IPS-18c (cell line): Measurements from ENCODE around the gene PNPLA6.
A peak's percentile ranks its signal among the peaks of the same experiment; 100 is the strongest.

ENCODE experiments used
- H3K4me3 ChIP-seq: 2 replicates; pipeline ENCODE4 v1.7.0; 2013; ENCODE audit warnings: low read depth, mild to moderate bottlenecking, low read length, moderate library complexity; ENCODE audit not compliant: insufficient read depth
- H3K9me3 ChIP-seq: one replicate; pipeline ENCODE4 v1.6.1; 2013; ENCODE audit warnings: mild to moderate bottlenecking, low read length, moderate library complexity; ENCODE audit not compliant: control insufficient read depth, insufficient read depth

The PNPLA6 gene

DNA sequence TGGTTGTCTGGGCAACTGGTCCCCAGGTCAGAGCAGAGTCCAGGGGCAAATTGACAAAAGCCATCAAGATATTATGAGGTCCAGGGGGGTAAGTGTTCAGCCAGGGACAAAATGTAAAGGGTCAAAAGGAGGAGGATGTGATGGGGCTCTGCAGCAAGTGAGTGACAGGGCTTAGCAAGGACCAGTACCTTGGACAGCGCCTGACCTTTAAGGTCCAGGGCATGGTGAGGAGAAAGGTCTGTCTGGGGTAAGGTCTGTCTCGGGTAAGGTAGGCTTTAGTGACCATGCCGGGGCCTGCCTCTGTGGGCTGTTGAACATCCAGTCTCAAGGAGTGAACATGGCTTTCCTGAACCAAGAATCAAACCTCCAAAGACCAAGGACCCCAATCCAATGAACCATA, 25.9 kb upstream of the PNPLA6 start:
- Histone ChIP-seq H3K4me3 (no peak overlapping the region), H3K9me3 (peaks cover 2% of the 10 kb centered on the region)

DNA sequence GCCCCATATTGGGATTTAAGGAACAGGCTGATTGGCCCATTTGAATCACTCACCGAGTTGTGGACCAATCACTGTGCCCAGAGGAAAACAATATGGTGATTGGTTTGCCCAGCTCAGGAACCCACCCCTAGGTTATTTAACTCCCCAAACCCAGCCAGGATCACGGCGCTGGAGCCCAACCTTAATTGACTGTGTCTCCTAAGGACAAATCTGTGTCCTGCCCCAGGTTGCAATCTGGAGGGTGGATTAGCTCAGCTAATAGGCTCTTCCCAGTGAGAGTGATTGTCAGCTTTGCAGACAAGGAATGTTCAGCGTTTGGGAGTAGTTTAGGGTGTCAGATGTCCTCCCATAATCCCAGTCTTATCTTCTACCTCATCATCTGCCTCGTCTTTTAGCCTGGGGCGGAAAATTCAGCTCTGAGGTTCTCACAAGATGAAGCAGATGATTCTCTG, 23.1 kb upstream of the PNPLA6 start:
- no peak overlapping the region for H3K4me3 ChIP-seq

DNA sequence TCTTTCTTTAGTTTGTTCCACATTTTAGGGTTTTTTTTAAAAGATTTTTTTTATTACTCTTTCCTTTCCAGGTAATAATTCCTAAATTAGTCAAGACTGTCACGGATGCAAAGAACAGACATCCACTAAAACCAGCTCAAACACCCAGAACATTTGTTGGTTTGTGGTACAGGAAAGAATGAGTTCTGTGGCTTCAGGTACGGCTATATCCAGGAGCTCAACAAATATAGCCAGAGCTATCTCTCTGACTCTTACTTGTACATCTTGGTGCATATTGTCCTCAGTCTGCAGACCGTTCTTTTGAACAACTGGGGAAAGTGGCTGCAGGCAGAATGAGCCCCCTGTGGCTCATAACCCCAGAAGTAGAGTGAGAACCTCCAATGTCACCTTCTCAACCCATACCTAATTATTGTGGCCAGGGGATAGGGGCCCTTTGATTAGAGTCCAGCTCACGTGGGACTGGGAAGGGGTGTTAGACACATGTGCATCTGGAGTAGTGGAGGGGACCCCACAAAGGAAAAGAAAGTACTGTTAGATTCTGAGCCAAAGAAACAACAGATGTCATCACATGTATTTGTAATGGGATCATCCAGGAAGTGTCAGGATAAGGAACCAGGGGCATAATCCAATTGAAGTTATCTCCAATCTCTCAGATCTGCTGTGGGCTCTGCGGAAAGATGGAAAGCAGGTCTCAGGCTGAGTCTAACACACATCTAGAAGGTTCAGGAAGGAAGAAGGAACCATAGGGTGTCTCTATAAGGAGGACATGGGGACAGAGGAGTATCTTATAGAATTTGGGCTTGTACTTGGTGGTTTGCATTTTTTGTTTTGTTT, 21.5 kb upstream of the PNPLA6 start:
- Histone ChIP-seq H3K9me3 (no peaks in the 10 kb centered on the region), H3K4me3 (no peak overlapping the region)

More for the DNA sequence above, 23.1 kb upstream of the PNPLA6 start:
- no peaks in the 10 kb centered on the region for H3K9me3 ChIP-seq

DNA sequence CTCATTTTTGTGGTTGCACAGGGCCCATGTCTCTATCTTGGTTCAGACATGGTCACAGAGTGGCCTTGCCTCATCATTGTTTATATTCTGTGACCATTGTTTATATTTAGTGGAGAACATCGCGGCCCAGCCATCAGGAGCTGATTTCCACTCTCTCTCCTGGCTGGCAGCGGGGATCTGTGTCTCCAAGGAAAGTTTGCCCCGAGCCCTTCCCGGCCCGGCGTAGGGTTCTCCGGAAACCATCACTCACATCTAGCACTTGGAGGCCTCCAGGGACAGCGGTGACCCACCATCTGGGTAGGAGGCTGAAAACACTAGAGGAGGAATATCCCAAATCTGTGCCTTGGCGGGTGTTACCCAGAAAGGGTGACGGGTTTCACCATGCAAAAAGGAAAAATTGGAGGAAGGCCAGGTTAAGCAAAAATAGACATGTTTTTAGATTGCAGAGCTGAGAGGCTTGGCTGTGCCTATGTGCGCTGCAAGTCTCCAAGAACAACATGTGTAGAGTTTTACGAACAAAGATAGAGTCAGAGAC, 20.3 kb upstream of the PNPLA6 start:
- no peaks in the 10 kb centered on the region for H3K9me3 ChIP-seq
- H3K4me3 ChIP-seq, result no peak overlapping the region

DNA sequence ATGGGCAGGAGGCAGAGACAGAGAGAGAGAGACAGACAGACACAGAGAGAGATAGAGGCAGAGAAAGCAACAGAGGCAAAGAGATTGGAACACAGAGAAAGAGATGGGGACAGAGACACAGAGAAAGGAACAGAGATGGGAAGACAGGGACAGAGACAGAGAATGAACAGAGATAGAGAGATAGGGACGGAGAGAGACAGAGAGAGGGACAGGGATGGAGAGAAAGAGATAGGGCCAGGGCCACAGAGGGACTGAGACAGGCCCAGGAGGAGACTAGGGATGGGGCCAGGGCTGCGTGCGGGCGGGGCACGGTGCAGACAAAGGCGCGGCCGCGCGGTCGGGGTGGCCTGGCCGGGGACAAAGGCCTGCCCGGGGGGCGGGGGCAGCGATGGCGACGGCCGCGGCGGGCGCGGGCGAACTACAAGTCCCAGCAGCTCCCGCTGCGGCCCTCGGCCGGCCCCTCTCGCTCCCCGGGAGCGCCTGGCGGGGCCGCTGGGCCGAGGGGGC, 19.8 kb upstream of the PNPLA6 start, which contains the start of gene ZNF358:
Gene ZNF358, plus strand, starts transcription at position 459 of the 507 bp plus-strand sequence. CDS start 3,140 bp downstream, outside the sequence.
- H3K4me3 ChIP-seq, result peak within 1 kb of the TSS; percentile 73
- H3K9me3 ChIP-seq, result no peaks in the 10 kb centered on the region

DNA sequence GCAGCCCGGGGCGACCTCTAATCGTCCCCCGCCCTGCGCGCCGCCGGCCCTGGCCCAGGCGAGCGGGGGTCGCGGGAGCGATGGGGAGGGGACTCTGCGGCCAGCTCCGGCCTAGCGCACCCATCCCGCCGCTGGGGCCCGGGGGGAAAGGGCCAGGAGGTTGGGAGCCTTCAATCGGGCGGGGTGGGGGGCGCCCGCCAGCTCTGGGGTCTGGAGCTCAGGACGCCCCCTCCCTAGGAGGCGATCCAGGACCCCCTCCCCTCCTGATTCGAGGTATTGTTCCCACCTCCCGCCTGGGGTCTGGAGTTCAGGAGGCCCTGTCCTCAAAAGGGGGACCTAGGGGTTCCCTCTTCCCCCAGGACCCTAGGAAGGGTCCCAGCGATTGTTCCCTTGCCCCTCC, 19.2 kb upstream of the PNPLA6 start:
- Histone ChIP-seq H3K9me3 (no peaks in the 10 kb centered on the region), H3K4me3 (peak overlapping the region; percentile 73)

DNA sequence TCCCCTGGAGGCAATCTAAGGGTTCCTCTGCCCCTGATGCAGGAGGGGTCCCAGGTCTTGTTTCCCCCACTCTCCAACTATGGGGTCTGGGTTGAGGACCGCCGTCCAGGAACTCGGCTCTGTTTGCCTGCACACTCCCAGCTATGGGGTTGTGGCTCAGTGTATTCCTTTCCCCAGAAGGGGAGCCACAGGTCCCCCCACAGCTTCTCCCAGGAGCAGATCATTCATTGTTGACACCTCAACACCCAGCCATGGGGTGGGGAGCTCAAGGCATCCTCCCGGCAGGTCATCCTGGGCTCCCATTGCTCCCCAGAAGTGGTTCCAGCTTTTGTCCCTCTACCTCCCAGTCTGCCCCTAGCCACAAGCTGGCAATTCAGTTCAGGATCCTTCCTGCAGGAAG, 18.6 kb upstream of the PNPLA6 start:
- Histone ChIP-seq H3K9me3 (no peaks in the 10 kb centered on the region), H3K4me3 (peak overlapping the region; percentile 73)

DNA sequence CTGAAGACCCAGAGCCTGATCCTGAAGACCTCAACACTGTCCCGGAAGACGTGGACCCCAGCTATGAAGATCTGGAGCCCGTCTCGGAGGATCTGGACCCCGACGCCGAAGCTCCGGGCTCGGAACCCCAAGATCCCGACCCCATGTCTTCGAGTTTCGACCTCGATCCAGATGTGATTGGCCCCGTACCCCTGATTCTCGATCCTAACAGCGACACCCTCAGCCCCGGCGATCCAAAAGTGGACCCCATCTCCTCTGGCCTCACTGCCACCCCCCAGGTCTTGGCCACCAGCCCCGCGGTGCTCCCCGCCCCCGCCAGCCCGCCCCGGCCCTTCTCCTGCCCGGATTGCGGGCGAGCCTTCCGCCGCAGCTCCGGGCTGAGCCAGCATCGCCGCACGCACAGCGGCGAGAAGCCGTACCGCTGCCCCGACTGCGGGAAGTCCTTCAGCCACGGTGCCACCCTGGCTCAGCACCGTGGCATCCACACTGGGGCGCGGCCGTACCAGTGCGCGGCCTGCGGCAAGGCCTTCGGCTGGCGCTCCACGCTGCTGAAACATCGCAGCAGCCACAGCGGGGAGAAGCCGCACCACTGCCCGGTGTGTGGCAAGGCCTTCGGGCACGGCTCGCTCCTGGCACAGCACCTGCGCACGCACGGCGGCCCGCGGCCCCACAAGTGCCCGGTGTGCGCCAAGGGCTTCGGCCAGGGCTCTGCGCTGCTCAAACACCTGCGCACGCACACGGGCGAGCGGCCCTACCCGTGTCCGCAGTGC, 16.0 kb upstream of the PNPLA6 start:
- no peak overlapping the region for H3K4me3 ChIP-seq
- no peaks in the 10 kb centered on the region for H3K9me3 ChIP-seq

DNA sequence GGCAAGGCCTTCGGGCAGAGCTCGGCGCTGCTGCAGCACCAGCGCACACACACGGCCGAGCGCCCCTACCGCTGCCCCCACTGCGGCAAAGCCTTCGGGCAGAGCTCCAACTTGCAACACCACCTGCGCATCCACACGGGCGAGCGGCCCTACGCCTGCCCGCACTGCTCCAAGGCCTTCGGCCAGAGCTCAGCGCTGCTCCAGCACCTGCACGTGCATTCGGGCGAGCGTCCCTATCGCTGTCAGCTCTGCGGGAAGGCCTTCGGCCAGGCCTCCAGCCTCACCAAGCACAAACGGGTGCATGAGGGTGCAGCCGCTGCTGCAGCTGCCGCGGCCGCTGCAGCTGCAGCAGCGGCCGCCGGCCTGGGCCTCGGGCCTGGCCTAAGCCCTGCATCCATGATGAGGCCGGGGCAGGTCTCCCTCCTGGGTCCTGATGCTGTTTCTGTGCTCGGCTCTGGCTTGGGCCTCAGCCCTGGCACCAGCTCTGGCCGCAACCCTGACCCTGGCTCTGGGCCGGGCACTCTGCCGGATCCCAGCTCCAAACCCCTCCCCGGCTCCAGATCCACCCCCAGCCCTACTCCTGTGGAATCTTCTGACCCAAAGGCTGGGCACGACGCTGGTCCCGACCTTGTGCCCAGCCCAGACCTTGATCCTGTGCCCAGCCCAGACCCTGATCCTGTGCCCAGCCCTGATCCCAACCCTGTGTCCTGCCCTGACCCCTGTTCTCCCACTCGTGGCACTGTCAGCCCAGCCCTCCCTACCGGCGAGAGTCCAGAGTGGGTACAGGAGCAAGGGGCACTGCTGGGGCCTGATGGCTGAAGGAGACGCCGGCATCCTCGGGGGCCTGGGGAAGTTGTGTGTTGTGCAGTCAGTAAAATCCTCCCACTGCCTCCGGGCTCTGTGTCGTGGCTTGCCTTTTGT, 15.1 kb upstream of the PNPLA6 start:
- H3K4me3 ChIP-seq, result no peak overlapping the region
- no peaks in the 10 kb centered on the region for H3K9me3 ChIP-seq

DNA sequence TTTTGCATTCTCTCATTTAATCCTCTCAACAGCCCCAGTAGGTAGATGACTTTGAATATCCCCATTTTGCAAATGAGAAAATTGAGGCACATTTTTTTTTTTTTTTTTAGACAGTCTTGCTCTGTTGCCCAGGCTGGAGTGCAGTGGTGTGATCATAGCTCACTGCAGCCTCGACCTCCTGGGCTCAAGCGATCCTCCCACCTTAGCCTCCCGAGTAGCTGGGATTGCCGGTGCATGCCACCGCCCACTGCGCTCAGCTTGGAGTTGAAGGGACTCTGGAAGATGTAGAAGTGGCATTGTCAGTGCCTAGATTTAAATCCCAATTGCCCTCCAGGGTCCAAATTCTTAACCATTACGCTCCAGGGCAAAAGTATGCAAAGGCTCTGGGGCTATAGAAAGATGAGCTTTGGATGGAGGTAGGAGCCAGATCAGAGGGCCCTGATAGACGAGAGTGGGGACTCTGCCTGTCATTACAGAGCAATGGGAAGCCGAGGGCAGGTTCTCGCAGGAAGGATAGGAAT, 13.9 kb upstream of the PNPLA6 start:
- Histone ChIP-seq H3K9me3 (no peaks in the 10 kb centered on the region), H3K4me3 (peak overlapping the region; percentile 60; the same call in 1 of the 2 replicates)

DNA sequence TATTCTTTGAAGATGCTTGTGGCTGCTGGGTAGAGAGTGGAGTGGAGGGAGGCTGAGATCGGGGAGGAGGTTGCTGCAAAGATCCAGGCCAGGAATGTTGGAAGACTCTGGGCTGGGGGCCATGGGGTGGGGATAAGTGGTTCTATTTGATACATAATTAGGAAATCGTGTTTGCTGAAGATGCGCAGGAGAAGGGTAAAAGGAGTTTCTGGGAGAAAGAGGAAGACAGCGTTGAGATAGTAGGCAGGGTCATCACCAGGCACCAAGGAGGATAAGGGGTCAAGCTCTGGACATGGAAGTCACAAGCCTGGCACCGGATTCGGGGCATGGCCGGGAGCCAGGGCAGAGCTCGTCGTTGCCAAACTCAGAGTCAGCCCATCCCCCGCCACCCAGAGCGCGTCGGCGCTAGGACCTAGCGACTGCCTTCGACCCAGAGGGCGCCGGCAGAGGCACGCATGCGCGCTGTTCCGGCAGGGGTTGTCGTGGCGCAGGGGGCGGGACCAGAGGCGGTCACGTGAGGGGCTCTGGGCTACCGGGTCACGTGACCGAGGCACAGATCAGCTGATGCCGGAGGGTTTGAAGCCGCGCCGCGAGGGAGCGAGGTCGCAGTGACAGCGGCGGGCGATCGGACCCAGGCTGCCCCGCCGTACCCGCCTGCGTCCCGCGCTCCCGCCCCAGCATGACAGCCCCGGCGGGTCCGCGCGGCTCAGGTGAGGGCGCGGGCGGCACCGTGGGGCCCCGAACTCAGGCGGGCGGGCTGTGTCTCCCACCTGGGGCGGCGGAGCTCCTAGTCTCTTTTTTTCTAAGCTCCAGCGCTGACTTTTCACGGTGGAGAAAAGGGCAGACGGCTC, 13.2 kb upstream of the PNPLA6 start, which contains the start of gene MCOLN1:
Gene MCOLN1, plus strand, starts transcription at position 553 of the 851 bp plus-strand sequence. Its CDS starts 127 bp downstream, at position 680.
- H3K9me3 ChIP-seq, result no peaks in the 10 kb centered on the region
- peak within 1 kb of the TSS; percentile 80 for H3K4me3 ChIP-seq

DNA sequence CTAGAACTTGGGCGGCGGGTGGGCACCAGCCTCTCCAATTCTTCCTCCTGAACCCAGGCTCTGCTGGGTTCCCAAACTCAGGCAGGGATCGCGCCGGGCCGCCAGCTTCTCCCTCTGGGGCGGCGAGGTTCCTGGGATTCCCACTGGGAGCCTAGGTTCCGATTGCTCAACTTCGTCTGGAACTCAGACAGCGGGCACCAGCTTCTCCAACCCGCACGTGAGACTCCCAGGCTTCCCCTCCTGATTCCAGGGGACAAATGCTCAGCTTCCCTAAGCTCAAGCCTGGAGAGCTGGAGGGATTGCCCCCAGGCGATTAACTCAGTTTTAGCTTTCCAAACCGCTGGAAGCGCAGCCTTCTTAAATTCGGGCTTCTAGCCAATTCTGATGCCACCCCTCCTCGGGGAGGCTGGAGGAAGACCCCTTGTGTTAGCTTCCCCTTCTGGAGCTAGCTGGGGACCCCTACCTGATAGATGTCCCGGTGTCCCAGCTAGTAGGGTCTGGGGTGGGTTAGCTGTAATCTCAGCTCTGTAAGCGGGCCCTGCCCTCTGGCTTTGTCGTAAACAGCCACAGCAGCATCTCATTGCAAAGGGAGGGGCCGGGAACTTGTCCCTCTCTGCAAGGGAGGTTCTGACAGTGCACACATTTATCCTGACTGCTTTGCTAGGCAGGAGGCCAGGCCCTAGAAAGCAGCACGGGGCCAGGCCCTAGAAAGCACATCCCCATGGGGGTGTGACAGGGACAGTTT, 12.4 kb upstream of the PNPLA6 start:
- no peaks in the 10 kb centered on the region for H3K9me3 ChIP-seq
- peak overlapping the region; percentile 80 for H3K4me3 ChIP-seq

DNA sequence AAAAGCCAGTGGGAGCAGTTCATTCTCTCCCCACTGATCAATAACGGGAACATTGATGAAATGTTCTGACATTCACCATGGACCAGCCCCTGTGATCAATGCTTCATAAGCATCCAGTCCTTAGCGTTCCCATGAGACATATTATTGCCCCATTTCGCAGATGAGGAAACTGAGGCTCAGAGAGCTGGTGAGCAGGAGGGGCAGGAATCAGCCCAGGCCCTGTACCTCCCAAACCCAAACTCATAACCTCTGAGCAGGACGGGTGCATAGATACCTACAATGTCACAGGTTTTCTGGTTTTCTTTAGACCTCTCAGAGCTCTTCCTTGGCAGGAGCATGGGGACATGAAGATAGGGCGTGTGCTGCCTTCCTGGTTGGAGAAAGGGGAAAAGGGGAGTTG, 11.0 kb upstream of the PNPLA6 start:
- no peaks in the 10 kb centered on the region for H3K9me3 ChIP-seq
- no peak overlapping the region for H3K4me3 ChIP-seq

DNA sequence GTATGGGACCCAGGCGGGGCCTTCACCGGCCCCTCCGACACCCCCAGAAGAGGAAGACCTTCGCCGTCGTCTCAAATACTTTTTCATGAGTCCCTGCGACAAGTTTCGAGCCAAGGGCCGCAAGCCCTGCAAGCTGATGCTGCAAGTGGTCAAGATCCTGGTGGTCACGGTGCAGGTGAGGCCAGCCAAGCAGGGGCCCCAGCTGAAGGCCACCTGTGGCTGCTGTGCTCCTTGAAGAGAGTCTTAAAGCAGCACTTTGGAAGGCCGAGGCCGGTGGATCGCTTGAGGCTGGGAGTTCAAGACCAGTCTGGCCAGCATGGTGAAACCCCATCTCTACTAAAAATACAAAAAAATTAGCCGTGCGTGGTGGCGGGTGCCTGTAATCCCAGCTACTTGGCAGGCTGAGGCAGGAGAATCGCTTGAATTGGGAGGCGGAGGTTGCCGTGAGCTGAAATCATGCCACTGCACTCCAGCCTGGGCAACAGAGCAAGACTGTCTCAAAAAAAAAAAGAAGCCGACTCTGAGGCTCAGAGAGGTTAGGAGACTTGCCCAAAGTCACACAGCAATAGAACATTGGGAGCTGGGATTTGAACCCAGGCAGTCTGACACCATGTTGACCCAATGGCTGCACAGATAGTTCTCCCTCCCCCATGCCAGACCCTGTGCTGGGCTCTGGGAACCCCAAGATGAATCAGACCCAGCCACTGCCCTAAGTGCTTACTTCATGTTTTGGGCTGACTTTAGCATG, 10.4 kb upstream of the PNPLA6 start:
- no peaks in the 10 kb centered on the region for H3K9me3 ChIP-seq
- no peak overlapping the region for H3K4me3 ChIP-seq
